ENCODE measurements around the gene OXCT1. TPM values are rescaled to one million over a fixed set of nuclear protein-coding genes. Genes with fewer than 3 reads are reported as not detected.
"Not testable (repeated sequence)": the region's sequence is repeated elsewhere in the genome, so short reads cannot be mapped to it uniquely, and the experiment has no call there.

The OXCT1 gene
- total RNA-seq, 1 donor from 2014 or later, result 22.0 TPM

GRCh38 chr5:41857989-41858388 lies 12.2 kb downstream of the OXCT1 start:
- DNase-seq (ENCODE audit: low read depth), result no peak
- TF ChIP-seq CTCF (conservative IDR thresholded peaks at IDR 0.05; ENCODE audit: low read depth, low read length), result no peak
- H3K4me3 ChIP-seq (ENCODE audit: low read depth, low read length), result no peak overlapping the region

GRCh38 chr5:41856644-41857491 lies 13.4 kb downstream of the OXCT1 start:
- H3K4me3 ChIP-seq (ENCODE audit: low read depth, low read length), result no peak overlapping the region
- DNase-seq (ENCODE audit: low read depth), result no peak
- TF ChIP-seq CTCF (conservative IDR thresholded peaks at IDR 0.05; ENCODE audit: low read depth, low read length), result peak; percentile 81

- TF ChIP-seq CTCF (conservative IDR thresholded peaks at IDR 0.05; ENCODE audit: low read depth, low read length), result no peak
Observed at GRCh38 chr5:41852293-41852692, 17.9 kb downstream of the OXCT1 start.

GRCh38 chr5:41851116-41851515 lies 19.1 kb downstream of the OXCT1 start:
- H3K4me3 ChIP-seq (ENCODE audit: low read depth, low read length), result no peak overlapping the region
- no peak for TF ChIP-seq CTCF (conservative IDR thresholded peaks at IDR 0.05; ENCODE audit: low read depth, low read length)
- DNase-seq (ENCODE audit: low read depth), result no peak

More at GRCh38 chr5:41852293-41852692, 17.9 kb downstream of the OXCT1 start:
- no peak for DNase-seq (ENCODE audit: low read depth)
- no peak overlapping the region for H3K4me3 ChIP-seq (ENCODE audit: low read depth, low read length)

GRCh38 chr5:41848983-41849382 lies 21.2 kb downstream of the OXCT1 start:
- no peak overlapping the region for H3K4me3 ChIP-seq (ENCODE audit: low read depth, low read length)
- DNase-seq (ENCODE audit: low read depth), result no peak
- no peak for TF ChIP-seq CTCF (conservative IDR thresholded peaks at IDR 0.05; ENCODE audit: low read depth, low read length)

- DNase-seq (ENCODE audit: low read depth), result not testable (repeated sequence)
Observed at GRCh38 chr5:41845751-41846150, 24.5 kb downstream of the OXCT1 start.

GRCh38 chr5:41844502-41844901 lies 25.7 kb downstream of the OXCT1 start:
- DNase-seq (ENCODE audit: low read depth), result no peak
- TF ChIP-seq CTCF (conservative IDR thresholded peaks at IDR 0.05; ENCODE audit: low read depth, low read length), result no peak
- H3K4me3 ChIP-seq (ENCODE audit: low read depth, low read length), result no peak overlapping the region

More at GRCh38 chr5:41845751-41846150, 24.5 kb downstream of the OXCT1 start:
- not testable (repeated sequence) for H3K4me3 ChIP-seq (ENCODE audit: low read depth, low read length)

Measured in epithelial cell of proximal tubule (primary cell).